DMS153 treated with DMSO at 0.1 percent for 48 hours (cell line): Measurements from ENCODE around the gene UNCX.

Source experiments
- DNase-seq: peaks from one replicate; lab custom pipeline; 2025; ENCODE audit not compliant: unreplicated experiment; lab: John Stamatoyannopoulos, UW

The UNCX gene

DNA sequence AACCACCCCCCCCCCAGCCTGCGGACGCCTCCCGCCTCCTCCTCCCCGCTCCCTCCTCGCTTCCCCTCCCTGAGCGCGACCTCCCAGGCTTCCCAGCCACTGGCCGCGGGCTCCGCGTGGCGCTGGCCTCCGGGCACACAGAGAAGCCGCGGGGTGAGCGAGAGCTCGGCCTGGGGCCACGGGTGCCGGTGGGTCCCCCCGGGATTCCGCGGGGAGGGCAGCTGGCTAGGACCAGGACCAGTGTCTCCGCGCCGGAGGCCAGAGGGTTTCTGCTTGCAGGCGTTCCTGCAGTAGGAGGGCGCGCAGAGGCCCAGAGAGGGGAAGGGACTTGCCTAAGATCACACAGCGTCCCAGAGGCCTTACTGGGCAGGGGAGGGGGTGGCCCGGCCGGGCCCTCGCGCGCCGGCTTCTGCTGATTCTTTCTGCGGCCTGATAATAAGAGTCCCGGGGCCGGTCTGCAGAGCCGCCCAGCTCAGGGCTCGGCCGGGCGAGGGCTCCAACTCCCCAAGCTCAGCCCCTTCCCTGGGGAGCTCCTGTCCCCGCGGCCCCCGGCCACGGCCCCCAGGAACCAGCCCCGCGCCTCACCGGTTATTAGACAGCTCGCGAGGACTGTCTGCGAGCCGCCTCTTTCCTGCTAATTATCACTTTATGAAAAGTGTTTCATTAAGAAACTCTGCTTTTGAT lies 10.1 kb downstream of the UNCX start:
- DNase-seq, result no peak

DNA sequence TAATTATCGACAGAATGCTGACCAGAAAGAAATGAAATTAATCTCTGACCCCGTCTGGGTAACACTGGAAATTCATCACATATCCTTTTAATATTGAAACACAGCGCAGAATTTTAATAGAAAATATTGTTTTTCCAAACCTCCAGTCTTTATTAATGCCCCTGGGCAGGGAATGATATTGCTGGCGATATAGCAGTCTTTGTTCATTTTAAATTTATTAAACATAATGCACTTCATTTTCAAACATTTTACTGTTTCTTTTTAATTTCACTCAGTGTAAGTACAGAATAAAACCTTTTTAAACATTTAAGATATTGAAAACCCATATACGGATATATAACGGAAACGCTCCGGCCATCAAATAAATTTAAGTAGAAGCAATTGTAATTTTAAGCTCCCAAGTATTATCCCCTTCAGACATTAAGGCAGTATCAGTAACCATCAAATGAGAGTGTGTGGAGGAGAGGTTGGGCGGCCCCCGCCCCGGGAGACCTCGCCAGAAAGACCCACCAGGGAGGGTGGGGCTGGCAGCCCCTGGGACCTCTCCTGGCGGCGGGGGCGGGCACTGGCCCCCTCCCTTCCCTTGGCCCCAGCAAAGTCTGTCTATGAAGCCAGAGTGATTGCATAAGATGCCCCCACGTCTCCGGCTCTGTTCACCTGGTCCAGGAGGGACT lies 10.8 kb downstream of the UNCX start:
- DNase-seq, result no peak

DNA sequence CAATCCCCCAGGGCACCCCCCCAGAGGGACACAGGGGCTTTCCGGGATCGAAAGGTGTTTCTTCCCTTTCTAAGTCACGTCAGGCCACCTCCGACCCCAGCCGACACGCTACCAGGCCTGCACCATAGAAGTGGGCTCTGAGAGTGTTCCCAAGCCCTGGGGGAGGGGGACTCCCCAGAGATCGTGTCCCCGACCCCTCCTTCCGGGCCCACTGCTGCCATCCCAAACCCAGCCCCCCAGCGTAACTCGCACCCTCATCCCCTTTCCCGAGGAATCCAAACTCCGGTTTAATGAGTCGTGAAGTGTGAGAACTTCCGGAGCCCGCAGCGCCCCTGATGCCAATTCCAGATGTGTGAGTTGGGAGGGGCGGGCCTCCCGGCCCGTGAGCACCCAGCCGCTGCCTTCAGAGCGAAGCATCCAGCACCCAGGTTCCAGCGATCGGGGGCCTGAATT lies 11.3 kb downstream of the UNCX start:
- DNase-seq, result no peak

DNA sequence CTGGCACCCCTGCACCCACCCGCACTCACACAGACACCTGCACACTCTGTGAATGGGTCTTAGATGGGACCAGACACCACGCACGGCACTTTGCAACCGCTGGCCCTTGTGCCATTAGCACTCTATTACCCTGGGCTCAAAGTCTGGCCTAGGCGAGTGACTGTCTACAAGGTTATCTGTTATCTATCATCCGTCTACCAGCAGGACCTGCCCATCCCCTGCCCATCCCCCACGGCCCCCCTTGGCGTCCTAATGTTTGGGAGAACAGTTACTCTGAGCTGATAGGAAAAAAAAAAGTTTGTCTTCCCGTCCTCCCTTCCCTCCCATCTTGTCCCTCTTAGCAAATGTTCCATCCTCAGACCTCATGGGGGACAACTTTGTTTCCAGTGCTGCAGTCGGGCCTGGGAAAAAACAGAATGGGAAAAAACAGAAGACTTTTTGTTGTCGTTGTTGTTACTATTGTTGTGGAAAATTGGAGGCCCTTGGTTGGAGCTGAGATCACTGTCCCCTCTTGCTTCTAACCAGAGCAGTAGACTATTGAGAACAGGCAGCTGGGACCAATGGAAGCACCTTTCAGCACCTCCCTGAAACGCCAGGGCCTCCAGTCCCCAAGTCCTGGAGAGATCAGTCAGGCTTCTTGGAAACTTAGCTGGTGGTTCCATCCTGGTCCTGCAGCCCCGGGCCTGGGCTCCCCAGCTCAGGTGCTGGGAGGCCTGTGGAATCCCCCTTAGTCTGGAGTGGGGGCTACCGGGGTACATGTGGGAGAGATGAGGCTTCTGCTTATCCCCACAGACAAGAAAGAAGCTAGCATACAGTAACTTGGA lies 12.2 kb downstream of the UNCX start:
- no peak for DNase-seq

DNA sequence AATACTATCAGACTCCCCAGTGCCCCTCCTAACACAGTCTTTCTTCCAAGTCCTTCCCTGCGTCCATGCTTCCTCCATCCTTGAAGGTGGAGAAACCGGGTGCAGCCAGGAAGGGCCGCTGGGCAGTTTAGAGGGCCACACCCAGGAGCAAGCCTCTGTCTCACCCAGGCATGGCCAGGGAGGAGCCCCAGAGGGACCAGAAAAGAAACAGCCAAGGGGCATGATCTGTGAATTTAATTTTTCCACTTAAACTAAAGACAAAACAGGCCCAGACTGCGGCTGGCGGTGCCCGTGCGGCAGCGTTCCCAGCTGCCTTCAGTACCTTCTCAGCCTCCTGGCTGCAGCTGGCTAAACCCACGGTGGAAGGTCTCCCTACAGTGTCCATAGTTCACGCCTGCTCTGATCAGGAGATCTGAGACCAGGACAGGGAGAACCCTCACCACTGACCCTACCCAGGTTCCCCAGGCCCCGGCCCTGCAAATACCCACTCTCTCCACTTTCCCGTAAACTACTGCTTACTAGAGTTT lies 12.9 kb downstream of the UNCX start:
- no peak for DNase-seq

DNA sequence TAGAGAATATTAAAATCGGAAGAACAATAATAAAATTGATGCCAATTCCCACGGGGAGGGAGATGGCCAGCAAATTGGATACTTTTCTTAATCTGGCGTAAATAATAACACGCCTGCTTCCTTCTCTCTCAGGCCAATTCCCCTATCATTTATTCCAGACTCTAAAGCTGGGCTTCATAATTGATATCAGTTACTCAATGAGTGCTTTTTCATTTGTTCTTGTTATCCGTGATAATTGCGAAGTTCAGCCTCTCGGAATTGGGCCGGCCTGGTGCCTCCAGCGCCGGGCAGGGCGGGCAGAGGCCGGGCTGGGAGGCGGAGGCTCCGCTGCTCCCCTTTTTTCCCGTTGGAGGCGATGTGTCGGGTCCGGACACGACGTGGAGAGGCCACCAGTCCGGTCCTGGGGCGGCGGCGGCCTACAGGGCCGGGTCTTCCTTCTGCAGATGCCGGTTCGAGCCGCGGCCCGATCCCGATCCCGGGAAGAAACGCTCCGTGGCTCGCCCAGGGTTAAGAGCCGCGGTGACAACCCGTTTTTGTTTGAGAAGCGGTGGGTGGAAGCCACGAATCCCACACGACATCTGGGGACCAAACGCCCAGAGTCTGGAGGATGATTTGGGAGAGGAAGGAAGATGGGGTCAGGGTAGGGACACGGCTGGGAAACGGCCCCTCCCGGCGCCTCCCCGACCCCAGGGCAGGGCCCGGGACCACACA lies 13.6 kb downstream of the UNCX start:
- no peak for DNase-seq

DNA sequence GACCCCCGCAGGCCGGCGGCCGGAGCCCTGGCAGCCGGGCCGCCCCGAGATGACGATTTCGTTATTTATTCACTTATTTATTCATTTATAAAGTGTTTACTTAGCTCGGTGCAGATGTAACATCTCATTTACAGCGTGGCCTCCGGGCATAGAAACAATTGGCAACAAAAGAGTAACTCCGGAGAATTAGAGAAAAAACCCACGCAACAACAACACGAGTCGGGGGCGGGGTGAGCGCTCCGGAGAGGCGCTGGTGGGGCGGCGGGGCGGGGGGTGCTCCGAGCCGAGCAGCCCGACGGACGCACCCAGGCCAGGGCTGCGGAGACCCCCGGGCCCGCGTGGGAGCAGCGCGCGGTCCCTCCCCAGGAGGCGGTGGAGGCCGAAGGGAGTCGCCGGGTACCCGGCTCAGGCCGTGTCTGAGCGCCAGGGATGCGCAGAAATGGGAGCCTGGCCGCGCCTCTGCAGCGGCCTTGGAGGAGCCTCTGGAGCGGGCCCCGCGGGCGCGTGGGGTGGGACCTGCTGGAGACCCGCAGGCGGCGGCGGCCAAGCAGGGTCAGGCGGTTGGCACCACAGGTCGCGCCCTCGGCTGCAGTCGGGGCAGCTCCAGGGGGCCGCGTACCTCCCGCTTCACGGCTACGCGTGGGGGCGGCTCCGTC lies 14.3 kb downstream of the UNCX start:
- DNase-seq, result no peak

DNA sequence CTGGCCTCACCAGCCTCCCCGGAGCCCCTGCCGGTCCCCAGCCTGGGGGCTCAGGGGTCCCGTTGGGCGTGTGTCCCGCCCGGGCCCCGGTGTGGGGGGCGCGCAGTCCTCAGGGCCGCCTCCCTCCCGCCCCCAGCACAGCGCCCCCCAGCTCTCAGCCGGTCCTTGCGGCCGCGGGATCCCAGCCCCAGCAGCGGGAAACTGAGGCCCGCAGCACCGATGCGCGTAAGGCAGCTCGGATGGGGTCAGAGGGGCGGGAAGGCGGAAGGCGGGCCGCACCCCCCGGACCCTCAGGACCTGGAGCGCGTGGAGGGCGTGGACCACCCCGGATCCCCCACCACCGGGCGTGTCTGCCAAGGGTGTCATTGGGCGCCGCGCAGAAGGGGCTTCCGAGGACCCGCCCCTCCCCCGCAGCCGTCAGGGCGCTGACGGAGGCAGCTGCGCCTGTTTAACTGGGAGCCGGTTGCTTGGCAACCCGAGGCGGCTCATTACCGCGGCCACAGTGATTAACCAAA lies 14.9 kb downstream of the UNCX start:
- peak; percentile 44 for DNase-seq

DNA sequence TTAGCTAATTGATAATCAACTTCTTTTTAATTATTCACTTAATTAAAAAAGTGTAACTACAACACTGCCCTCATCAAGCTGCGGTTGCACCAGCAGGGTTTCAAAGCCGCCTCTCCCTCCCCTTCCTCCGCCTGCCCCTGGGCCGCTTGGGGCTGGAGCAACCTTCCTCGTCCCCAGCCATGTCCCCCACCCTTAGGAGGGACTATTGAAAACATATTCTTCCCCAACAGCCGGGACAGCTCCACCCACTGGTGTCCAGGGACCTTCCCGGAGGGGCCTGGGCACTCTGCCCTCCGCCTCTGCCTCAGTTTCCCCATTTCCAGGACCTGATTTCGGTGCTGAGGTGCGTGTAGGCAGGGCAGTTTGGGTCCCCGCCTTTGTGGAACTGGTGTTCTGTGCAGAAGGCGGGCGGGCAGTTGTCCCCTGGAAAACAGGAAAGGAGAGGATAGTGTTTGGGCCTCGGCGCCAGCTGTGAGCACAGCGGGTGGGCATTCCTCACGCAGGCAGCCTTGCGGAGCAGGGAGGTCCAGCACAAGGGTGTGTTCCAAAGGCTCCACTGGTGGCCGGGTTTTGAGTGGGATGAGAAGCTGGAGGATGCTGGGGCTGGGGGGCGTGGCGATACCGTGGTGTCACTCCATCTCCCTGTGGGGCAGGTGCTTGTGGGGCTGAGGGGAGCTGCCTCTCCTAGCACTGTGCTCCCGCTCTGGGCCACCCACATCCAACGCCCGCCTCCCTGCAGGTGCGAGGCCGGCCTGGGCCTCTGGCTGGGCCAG lies 15.7 kb downstream of the UNCX start:
- DNase-seq, result no peak

DNA sequence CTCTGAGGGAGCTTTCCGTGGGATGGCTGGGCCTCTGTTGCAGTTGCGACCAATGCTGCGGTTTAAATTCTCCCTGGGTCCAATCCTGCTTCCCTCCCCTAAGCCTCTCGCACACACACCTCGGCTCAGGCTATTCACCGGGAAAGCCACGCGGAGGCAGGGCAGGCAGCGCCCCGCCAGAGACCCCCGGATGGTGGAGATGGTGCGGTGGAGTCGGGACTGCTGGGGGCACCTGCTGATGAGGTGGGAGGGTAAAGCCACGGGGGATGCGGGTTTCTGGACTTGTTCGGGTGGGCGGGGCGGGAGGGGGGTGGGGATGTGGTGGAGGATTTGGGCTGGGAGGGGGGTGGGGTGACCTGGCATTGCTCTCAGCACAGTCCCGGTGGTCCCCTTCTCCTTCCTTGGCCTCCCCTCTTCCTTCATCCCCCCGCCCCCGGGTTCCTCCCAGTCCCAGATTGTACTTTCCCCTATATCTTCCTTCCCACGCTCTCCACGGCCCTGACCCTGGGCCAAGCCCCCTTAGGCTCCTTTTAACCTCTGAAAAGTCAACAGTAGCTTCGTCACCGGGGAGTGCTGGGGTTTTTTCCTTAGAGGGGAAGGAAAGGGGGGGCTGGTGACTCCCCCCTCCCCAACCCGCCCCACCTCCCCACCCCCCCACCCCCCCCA lies 16.4 kb downstream of the UNCX start:
- DNase-seq, result no peak

DNA sequence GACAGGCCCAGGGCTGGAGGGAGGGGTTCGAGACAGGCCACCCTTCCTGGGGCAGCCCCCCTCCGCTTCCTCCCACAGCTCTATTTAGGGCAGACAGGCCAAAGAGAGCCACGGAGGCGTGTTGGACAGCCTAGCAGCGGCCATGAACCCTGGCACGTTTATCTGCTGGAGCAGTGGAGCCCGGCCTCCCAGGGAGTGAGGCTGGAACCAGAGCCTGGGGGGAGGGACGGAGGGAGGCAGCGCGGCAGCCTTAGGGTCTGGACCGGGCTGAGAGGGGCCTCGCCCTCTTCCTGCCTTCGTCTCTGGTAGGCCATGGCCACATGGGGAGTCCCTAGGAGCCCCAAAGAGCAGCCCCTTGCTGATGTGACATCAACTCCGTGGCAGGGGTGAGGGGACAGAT lies 17.1 kb downstream of the UNCX start:
- DNase-seq, result no peak

DNA sequence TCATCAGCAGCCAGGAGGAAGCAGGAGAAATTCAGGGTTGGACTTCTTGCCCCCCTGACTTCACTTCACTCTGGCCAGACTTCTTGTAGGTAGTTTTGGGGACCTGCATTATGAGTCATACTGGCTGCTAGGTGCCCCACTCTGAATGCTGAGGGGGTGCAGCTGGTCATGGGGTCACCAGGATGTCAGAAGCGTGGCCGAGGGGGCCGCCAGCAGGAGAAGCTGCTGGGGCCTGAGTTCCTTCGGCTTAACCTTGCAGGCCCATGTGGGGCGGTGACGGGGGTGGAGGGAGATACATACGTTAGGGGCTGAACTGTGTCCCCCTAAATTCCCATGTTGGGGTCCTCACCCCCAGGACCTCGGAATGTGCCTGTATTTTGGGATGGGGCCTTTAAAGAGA lies 18.2 kb downstream of the UNCX start:
- no peak for DNase-seq

DNA sequence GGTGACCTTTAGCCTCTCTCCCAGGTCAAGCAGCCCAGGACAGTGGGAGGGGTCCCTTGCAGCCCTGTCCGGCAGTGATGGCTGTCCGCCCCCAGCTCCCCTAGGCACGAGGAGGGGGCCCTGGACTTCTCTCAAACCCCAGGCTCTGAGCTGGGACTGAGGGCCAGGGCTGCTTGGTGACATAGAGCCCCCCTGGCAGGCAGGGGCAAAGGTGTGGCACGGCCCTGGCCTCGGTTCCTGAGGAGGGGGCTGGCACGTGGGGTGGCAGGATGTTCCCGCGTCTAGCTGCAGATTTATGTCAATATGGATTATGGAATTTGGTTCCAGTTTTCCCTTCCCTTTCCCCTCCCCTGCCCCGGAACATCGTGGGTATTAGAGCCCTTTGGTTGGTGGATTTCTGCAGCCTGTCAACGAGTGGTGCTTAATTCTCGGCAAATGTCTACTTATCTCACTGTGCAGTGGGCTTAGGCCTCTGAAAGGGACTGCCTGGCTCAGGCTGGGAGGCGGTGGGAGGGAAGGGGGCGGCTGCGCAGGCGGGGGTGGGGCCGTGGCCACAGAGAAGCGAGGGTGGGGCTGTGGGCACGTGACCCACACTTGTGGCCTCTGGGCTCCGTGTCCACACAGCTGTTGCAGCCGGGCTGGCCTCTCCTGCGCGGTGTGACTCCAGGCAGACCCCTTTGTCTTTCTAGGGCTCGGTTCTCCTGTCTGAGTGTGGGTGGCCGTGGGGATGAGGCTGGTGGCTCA lies 19.3 kb downstream of the UNCX start:
- DNase-seq, result no peak

DNA sequence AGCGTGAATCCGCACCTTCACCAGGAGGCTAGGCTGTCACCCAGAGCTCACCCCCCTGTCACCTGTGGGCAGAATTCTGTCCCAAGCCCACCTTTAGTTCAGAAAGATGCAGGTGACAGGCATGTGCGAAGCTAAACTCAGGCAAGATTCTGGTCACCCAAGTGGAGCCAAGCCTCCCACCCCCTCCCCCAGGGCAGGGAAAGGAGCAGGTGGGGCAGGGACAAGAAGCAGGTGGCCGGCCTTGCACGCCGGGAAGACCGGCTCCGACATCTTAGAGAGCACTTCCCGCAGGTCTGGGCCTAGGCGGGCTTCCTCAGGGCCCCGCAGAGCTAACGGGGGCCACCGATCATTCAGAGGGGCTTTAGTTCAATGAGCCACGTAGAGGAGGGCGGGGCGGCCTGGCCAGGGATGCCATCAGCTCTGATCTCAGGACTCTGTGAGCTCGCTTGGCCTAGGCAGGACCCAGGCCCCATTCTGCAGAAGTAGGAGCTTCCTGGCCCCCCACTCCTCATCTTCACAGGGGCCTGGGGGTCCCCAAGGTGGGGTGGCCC lies 19.9 kb downstream of the UNCX start:
- DNase-seq, result no peak

DNA sequence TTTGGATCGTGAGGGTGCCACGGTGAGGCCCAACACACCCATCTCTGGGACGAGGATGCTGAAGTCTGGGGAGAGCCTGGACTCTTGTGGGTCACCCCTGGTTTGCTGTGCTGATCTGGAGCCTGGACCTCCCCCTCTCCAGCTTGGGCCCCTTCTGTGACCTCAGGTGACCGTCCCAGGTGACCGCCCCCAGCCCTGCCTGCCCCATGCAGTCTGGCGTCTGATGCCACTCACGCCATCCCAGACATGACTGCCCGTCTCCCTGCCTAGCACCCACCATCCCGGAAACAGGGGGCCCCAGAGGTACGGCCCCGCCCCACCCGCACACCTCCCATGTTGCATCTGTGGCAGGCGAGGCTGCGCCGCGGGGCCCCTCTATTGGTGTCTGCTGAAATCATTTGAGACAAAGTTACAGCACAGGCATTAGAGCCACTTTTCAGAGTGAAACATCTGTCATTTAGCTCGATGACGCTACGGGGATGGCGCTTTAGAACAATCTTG lies 21.1 kb downstream of the UNCX start:
- no peak for DNase-seq

DNA sequence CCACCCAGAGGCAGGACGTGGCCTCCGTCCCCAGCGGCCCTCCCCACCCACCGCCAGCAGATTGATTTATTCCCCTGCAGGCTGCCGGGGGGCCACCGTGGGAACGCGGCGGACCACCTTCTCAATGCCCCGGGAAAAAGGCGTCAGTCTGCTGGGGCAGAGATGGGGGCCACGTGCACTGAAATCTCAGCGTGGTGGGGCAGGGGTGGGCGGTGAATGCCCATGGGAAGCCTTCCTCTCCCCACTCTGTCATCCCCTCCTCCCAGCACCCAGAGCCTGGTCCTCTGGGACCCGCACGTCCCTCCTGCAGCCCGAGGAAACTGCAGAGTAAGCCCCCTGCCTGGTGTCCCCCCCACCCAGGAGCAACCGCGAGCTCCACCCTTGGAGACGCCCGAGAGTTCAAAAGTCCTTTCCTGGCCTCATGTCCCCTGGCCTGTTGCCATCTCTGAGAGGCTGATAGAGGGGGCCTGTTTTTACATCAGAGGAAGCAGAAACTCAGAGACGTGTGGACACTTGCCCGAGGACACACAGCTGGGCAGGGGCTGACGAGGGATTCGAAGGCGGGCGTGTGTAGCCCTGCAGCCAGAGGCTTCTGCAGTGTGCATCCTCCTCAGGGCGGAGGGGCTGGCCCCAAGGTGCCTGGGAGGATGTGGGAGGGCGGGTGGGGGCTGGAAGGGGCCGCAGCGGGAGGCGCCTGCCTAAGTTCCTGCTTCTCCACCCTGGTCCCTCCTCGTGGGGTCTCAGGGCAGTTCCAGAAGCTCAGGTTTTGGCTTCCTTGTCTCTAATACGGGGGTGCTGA lies 21.8 kb downstream of the UNCX start:
- no peak for DNase-seq
